Heart right ventricle (tissue), 16 donors: ENCODE results near the gene SPON1. TPM values are rescaled to one million over a fixed set of nuclear protein-coding genes. Genes with fewer than 3 reads are reported as not detected.

Experiments
- ATAC-seq, 8 donors: fragments of 200-7000 bp; cut with Tn5 transposase; one replicate each; pipeline ENCODE4 v1.9.1; 2020; ENCODE audit warnings: mild to moderate bottlenecking in 8 of 8, moderate library complexity in 8 of 8, moderate number of reproducible peaks in 1 of 8
- DNase-seq, 2 donors: peaks; one replicate each; pipeline ENCODE4 v3.0.0-alpha.2; 2020
- H3K27ac ChIP-seq, 10 donors: fragments of 200-600 bp; sonication (generic) in 2 of 10; one replicate each; pipeline versions ENCODE4 v1.5.0 to v1.8.0; 2020 to 2022; ENCODE audit warnings: mild to moderate bottlenecking in 3 of 10
- H3K27me3 ChIP-seq, 7 donors: fragments of 200-600 bp; one replicate each; pipeline ENCODE4 v1.8.0; 2021 to 2022; ENCODE audit warnings: mild to moderate bottlenecking in 2 of 7
- H3K36me3 ChIP-seq, 9 donors: fragments of 200-600 bp; sonication (generic) in 1 of 9; one replicate each; pipeline versions ENCODE4 v1.5.0 to v1.8.0; 2020 to 2022; ENCODE audit warnings: mild to moderate bottlenecking in 2 of 9
- H3K4me1 ChIP-seq, 9 donors: fragments of 200-600 bp; sonication (generic) in 1 of 9; one replicate each; pipeline versions ENCODE4 v1.5.0 to v1.8.0; 2020 to 2022; ENCODE audit warnings: mild to moderate bottlenecking in 4 of 9
- H3K4me3 ChIP-seq, 10 donors: fragments of 200-600 bp; sonication (generic) in 2 of 10; one replicate each; pipeline versions ENCODE4 v1.5.0 to v1.8.0; 2020 to 2022; ENCODE audit warnings: mild to moderate bottlenecking in 7 of 10, moderate library complexity in 2 of 10
- H3K9me3 ChIP-seq, 11 donors: fragments of 200-600 bp in 10 of 11; sonication (generic) in 2 of 11; one replicate each; pipeline versions ENCODE4 v1.5.0 to v1.8.0; 2013 to 2022; ENCODE audit warnings: mild to moderate bottlenecking in 2 of 11, control low read depth in 1 of 11, moderate library complexity in 1 of 11
- CTCF ChIP-seq, 9 donors: fragments of 200-600 bp; sonication (generic) in 2 of 9; IDR thresholded peaks; one replicate each; pipeline versions ENCODE4 v1.5.0 to v1.8.0; 2021 to 2022; ENCODE audit warnings: antibody characterized with exemption in 9 of 9, mild to moderate bottlenecking in 5 of 9, moderate library complexity in 1 of 9
- WGBS, 2 donors: extraction: QIAGEN DNeasy Blood & Tissue Kit; methylation state at CpG; one replicate each; pipeline ENCODE4 v1.1.7; 2013; ENCODE audit warnings: inconsistent platforms in 1 of 2; 5-methylcytosine and 5-hydroxymethylcytosine counted together
- intact Hi-C, 10 donors: fragments of 100-400 bp; cut with DNase I; formaldehyde crosslinking; loops; one replicate each; pipeline versions ENCODE4 v1.11.1 to v1.14.2; 2022
- polyA plus RNA-seq, 2 donors: library from polyadenylated mRNA; stranded (reverse); fragments of 200-250 nt; gene quantifications; one replicate each; pipeline ENCODE4 v1.2.3, GENCODE V29; 2013
- total RNA-seq, 10 donors: library from RNA; stranded (reverse); fragmentation: NEBNext Ultra II Directional in 3 of 10; extraction: Animal tissue kit (Norgen Biotek cat#: 25700) in 3 of 10; gene quantifications; one replicate each; pipeline versions ENCODE4 v1.2.1 to v1.2.4, GENCODE V29; 2021 to 2023
- donor health status: Arrhythmogenic right ventricular cardiomyopathy.
- donor health status: ischemic (EF 13 %, LVEDD 7.1; RV severe dilation, severe dysfunction).
- donor health status: healthy with polysubstance abuse.
- donor health status: DM: no; HTN: yes; CAD: no.
- donor health status: DM: no; HTN: no; CAD: no.
- donor health status: ischemic (EF 25% LVEDD 6.9; RV normal size, moderate dysfunction).
- donor health status: ischemic (EF 25% LVEDD 5.7; RV mildly dilated, moderate dysfunction).
- donor health status: healthy.
- donor health status: DM: yes; HTN: yes; CAD: no.
- donor health status: Ischemic cardiomyopathy.
- donor health status: ischemic (EF 35%, LVEDD 5.7; RV mildly dilated, moderate dysfunction).
- donor health status: nonischemic (EF 11% LVEDD 7.7; RV severe dilation, severe dysfunction).
- donor health status: DM: yes; HTN: yes; CAD: no.
- donor health status: PGD.
- donor health status: ischemic (EF 29% LVEDD 5.4; RV normal size, mild dysfunction).
- donor health status: nonischemic (EF 23%, LVEDD 6.1; RV moderate dilation, normal function).

The SPON1 gene
- total and polyA plus RNA-seq, 12 donors = 2.9 to 14.7 (median 5.6) TPM

- intact Hi-C loops = loop anchor here in 1 of 10 donors (2.0 kb wide), 1 partner anchor 187 kb away; no protein-coding TSS in a partner anchor
- Histone ChIP-seq H3K4me3 (peak overlapping the region; percentile 4 to 56 (median 48)), H3K36me3 (no peaks in the 10 kb centered on the region), H3K27ac (peak overlapping the region in 5 of 10 donors; percentile 31 to 75 (median 52)), H3K4me1 (peaks cover 0 to 32% (median 15%) of the 10 kb centered on the region in 9 donors), H3K27me3 (peaks cover 20 to 99% (median 80%) of the 10 kb centered on the region in 7 donors), H3K9me3 (no peaks in the 10 kb centered on the region)
- WGBS, 2 donors = 3 to 5% methylated on average over 62 of the region's 62 CpGs
- peak; percentile 25 to 70 (median 64) for ATAC-seq
- DNase-seq = peak; percentile 8 to 41
- peak in 1 of 9 donors; percentile 21 for TF ChIP-seq CTCF (IDR thresholded peaks at IDR 0.05)
Measured at GRCh38 chr11:13963949-13964770, 1.6 kb downstream of the SPON1 start.

- Histone ChIP-seq H3K27ac (peak overlapping the region in 3 of 10 donors; percentile 31 to 75 (median 69)), H3K36me3 (no peaks in the 10 kb centered on the region), H3K4me3 (peak overlapping the region in 9 of 10 donors; percentile 31 to 56 (median 49)), H3K9me3 (no peaks in the 10 kb centered on the region), H3K4me1 (peaks cover 0 to 32% (median 15%) of the 10 kb centered on the region in 9 donors), H3K27me3 (peaks cover 20 to 100% (median 83%) of the 10 kb centered on the region in 7 donors)
- WGBS, 2 donors = 28 to 46% methylated on average over 7 of the region's 7 CpGs
- DNase-seq = no peak
- no peak for TF ChIP-seq CTCF (IDR thresholded peaks at IDR 0.05)
- intact Hi-C loops = loop anchor here in 3 of 10 donors (2.0 to 5.0 kb wide), 3 partner anchors 63 to 186 kb away; no protein-coding TSS in a partner anchor
- no peak for ATAC-seq
Measured at GRCh38 chr11:13964771-13965074, 2.2 kb downstream of the SPON1 start.

DNA sequence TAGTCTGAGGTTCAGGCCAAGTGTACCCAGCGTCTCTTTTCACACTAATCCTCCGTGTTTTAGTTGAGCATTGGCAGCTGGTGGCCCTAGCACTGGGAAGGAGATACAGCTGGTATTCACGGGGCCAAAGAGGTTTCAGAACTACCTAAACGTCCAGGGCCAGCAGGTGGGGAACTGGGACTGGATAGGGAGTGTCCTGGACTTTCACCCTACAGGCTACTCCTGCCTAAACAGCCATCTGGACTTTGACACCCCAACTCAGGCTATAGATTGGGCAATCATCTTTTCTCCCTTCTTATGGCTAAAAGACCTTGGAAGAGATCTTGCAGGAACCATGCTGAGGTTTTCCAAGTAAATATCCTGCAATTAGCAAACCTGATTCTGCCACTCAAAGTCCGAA lies 2.8 kb downstream of the SPON1 start:
- Histone ChIP-seq H3K27me3 (peaks cover 20 to 99% (median 83%) of the 10 kb centered on the region in 7 donors), H3K9me3 (no peaks in the 10 kb centered on the region), H3K36me3 (no peaks in the 10 kb centered on the region), H3K27ac (no peak overlapping the region), H3K4me1 (peaks cover 0 to 32% (median 15%) of the 10 kb centered on the region in 9 donors), H3K4me3 (no peak overlapping the region)
- intact Hi-C loops = loop anchor here in 3 of 10 donors (2.0 to 5.0 kb wide), 3 partner anchors 62 to 185 kb away; no protein-coding TSS in a partner anchor
- 75 to 80% methylated on average over 5 of the region's 5 CpGs for WGBS, 2 donors
- TF ChIP-seq CTCF (IDR thresholded peaks at IDR 0.05) = no peak
- ATAC-seq (no peak), DNase-seq (no peak)

- peaks cover 0 to 32% (median 15%) of the 10 kb centered on the region in 9 donors for H3K4me1 ChIP-seq
- H3K27me3 ChIP-seq = peaks cover 20 to 96% (median 82%) of the 10 kb centered on the region in 7 donors
- no peaks in the 10 kb centered on the region for H3K9me3 ChIP-seq
- 62 to 74% methylated on average over 3 of the region's 3 CpGs for WGBS, 2 donors
- H3K4me3 ChIP-seq = no peak overlapping the region
- no peak for TF ChIP-seq CTCF (IDR thresholded peaks at IDR 0.05)
- intact Hi-C loops = loop anchor here in 2 of 10 donors (5.0 kb wide), 2 partner anchors 61 to 176 kb away; no protein-coding TSS in a partner anchor
- ATAC-seq (no peak), DNase-seq (no peak)
- no peaks in the 10 kb centered on the region for H3K36me3 ChIP-seq
- no peak overlapping the region for H3K27ac ChIP-seq
Measured at GRCh38 chr11:13966013-13966412, 3.5 kb downstream of the SPON1 start.
